ENCODE measurements around the gene RBM15B. TPM values are rescaled to one million over a fixed set of nuclear protein-coding genes. Genes with fewer than 3 reads are reported as not detected.

The RBM15B gene
- total RNA-seq, 1 experiment from 2014 or later = 55.6 TPM

GRCh38 chr3:51384726-51385473, 6.2 kb upstream of the RBM15B start, which contains the start of gene MANF (continued):
- TF ChIP-seq ZBTB43 (CRISPR knock-in tag; IDR thresholded peaks at IDR 0.05) (peak; percentile 58; the same call in 1 of the 2 replicates), TP53 (CRISPR knock-in tag; IDR thresholded peaks at IDR 0.05) (no peak; the same call in 1 of the 2 replicates), NR3C1 (CRISPR knock-in tag; conservative IDR thresholded peaks at IDR 0.05; ENCODE audit: low read depth) (no peak), FOXP4 (CRISPR knock-in tag; IDR thresholded peaks at IDR 0.05) (peak; percentile 61), ZNF263 (CRISPR knock-in tag; IDR thresholded peaks at IDR 0.05; ENCODE audit: low read depth) (peak; percentile 95), MYBL2 (CRISPR knock-in tag; IDR thresholded peaks at IDR 0.05) (peak; percentile 26; the same call in 1 of the 2 replicates), ARID4B (CRISPR knock-in tag; IDR thresholded peaks at IDR 0.05; ENCODE audit: borderline replicate concordance) (peak; percentile 28; the same call in 1 of the 2 replicates), NFATC4 (CRISPR knock-in tag; IDR thresholded peaks at IDR 0.05) (0 out of 2 replicates have a peak, but pooled peaks have one; percentile 40), NFE2L1 (CRISPR knock-in tag; IDR thresholded peaks at IDR 0.05) (peak; percentile 70; the same call in 1 of the 2 replicates), NFYB (CRISPR knock-in tag; conservative IDR thresholded peaks at IDR 0.05; ENCODE audit: low read depth) (peak; percentile 97), ZNF532 (CRISPR knock-in tag; IDR thresholded peaks at IDR 0.05; ENCODE audit: borderline replicate concordance) (no peak), SOX15 (CRISPR knock-in tag; IDR thresholded peaks at IDR 0.05) (no peak), HMGXB4 (CRISPR knock-in tag; IDR thresholded peaks at IDR 0.05) (peak; percentile 54; the same call in 1 of the 2 replicates), JAZF1 (CRISPR knock-in tag; IDR thresholded peaks at IDR 0.05) (no peak), MAX (CRISPR knock-in tag; IDR thresholded peaks at IDR 0.05) (peak; percentile 77), CREM (CRISPR knock-in tag; IDR thresholded peaks at IDR 0.05) (peak; percentile 93), ZMAT4 (CRISPR knock-in tag; IDR thresholded peaks at IDR 0.05) (no peak), CBFB (CRISPR knock-in tag; IDR thresholded peaks at IDR 0.05; ENCODE audit: low read depth) (0 out of 2 replicates have a peak, but pooled peaks have one; percentile 78), STAT6 (CRISPR knock-in tag; conservative IDR thresholded peaks at IDR 0.05; ENCODE audit: low read depth) (peak; percentile 68; the same call in 1 of the 2 replicates)

Data from WTC11 (cell line).